Activated CD4-positive, alpha-beta T cell treated with anti-CD3 and anti-CD28 coated beads, Interleukin-10, Interleukin-2, amounts not matched to agents 100 ng/mL and 50 ng/mL, durations not matched to agents 16 hours and 8 hours (primary cell): ENCODE measurements around the gene NACC2.
"Not testable (repeated sequence)": the region's sequence is repeated elsewhere in the genome, so short reads cannot be mapped to it uniquely, and the experiment has no call there.

Experiments used
- DNase-seq: peaks from one replicate; pipeline ENCODE4 v3.0.0-alpha.2; 2020

The NACC2 gene

GRCh38 chr9:136109351-136110081, 14.4 kb upstream of the NACC2 start:
- DNase-seq = peak; percentile 98

DNA sequence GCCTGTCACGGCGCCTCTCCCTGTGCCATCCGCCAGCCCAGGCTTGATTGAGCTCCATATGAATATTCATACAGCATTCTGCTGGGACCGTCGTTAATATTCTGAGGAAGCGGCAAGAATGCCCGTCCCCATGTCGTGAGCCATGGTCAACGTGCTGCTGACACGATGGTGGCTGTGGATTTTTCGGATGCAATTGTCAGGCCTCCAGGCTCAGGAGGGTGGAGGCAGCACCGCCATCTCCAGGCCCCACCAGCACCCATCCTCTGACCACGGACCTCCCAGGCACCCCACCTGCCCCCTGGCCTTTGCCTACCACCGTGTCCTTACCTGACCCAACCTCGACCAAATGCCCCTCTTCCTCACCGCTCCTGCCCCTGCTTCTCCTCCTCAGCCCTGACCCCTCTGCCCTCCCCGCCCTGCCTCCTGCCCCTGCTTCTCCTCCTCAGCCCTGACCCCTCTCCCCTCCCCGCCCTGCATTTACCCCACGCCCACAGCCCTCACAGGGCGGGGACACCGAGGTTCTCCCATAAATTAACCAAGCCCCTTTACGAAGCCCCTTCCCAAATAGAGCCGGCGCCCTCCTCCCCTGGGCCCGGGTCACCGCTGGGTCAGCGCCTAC, 13.7 kb upstream of the NACC2 start:
- no peak for DNase-seq

GRCh38 chr9:136107953-136108647, 13.0 kb upstream of the NACC2 start:
- DNase-seq = no peak

DNA sequence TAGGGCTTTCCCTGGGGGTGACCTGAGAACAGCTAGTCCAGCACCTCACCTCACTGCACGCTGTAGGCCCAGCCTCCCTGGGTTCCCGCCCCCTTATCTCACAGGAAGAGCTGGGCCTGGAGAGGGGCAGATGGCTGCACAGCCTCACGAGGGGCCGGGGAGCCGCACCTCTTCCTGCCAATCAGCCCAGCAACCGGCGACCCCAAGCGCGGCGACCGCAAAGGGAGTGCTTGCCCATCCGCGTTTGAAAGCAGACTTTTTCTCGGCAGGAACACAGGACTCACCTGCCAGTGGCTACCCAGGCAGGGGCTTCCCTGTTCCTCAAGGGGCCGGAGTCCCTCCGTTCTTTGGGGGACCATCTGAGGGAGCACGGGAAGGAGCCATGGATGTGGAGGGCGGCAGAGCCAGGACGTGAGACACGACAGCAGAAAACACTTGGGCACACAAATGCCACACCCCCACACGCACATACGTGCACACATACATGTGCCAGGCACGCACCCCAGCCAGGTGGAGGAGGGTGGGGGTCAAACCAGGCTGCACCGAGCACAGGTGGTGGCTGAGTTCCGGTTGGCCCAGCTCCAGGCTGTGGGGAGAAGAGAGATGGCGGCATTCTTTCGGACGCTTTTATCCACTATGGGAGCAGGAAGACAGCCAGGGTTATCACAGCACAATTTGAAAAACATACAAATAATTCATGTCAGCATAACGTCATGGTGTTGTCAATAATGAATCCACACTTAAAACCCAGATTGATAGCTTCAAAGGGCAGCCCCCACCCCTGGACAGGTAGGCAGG, 12.3 kb upstream of the NACC2 start:
- DNase-seq = peak; percentile 71

DNA sequence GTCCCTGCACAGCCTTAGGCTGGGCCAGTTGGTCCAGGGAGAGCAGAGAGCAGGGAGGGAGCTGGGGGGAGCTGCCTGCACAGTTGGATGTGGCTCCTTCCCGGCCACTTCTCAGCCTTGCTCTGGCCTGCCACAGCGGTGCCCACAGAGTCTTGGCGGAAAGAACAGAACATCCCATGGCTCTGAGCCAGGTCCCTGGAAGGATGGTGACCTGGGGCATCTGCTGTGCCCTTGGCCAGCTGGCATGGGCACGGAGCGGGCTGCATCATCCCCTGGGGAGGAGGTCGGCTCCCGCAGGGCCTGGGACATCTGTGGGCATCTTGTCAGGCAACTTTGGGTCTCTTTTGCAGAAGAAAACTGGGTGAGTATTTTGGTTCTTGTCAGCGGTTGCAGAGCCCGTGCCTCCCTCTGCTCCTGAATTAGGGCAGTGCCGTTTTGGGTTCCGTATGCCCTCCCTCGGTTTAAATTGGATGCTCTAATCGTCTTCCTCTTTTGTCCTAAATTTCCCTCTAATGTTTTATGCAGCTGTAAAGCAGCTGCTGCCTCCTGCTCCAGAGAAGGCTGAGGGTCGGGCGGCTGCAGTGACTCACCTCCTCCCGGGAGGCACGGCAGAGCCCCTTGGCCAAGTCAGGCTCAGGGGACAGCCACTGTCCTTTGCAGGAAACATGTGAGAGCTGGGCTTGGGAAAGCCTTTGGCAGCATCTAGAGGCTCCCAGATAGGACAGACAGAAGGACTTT, 10.5 kb upstream of the NACC2 start:
- no peak for DNase-seq

DNA sequence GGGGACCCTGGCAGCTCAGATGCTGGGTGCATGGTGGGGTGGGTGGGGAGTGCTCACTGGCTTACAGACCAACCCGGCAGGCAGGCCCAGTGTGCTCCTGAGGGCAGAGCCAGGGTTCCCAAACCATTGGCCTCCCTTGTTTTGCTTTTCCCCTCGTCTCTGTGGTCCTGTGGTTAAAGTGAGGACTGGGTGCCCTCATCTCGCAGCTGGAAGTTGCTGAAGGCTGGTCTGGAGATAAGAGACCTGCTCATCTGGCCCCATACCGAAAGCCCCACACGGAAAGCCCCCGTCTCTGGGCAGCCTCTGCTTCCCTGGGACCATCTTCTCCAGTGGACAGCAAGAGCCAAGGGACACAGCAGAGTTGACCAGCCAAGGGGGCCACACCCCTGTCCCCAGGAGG, 9.8 kb upstream of the NACC2 start:
- DNase-seq = no peak

DNA sequence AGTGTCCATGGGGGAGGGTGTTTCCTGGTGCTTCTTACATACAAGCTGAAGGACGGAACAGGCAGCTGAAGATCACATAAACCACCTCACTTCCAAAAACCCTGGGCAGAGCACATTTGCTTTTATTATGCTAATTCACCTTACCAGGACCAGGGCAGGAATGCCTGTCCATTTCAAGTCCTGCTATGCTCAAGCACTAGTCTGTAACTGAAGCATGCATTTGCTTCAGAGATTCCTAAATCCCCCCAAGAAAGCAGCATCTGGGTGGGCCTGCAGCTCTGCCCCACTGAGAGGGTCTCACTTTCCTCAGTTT, 9.4 kb upstream of the NACC2 start:
- no peak for DNase-seq

DNA sequence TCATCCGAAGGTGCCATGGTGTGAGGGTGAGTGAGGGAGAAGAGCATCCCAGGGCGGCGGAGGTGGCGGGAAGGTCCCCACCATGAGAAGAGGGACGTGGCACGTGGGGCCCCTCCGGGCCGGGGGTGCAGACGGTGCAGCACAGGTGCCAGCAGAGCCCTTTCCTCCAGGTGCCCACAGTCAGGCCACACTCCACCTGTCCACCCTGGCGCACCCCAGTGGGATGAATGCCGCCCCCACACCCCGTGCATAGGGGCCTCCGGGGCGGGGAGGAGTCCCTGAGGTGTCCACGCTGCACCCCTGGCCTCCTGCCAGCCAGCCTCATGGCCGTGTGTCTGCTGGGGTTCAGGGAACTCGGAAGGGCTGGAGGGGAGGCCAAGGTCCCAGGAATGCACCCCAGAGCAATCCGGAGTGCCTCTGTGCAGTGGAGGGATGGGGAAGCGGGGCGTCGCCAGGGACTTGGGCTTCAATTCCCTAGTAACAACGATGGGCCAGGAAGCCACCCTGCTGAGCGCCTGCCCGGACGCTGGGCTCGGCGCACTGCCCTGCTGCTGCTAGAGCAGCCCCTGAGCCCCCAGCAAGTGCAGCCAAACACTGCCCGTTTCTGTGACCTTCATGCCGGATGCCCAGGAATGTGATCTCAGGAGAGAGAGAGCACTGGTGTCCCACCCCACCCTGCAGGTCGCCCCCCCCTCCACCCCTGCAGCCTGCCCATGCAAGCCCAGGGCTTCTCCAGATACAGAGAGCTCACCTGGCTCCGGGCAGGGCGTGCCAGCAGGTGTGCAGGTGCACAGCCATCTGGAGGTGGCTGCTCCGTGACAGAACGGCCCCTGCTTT, 8.8 kb upstream of the NACC2 start:
- no peak for DNase-seq

DNA sequence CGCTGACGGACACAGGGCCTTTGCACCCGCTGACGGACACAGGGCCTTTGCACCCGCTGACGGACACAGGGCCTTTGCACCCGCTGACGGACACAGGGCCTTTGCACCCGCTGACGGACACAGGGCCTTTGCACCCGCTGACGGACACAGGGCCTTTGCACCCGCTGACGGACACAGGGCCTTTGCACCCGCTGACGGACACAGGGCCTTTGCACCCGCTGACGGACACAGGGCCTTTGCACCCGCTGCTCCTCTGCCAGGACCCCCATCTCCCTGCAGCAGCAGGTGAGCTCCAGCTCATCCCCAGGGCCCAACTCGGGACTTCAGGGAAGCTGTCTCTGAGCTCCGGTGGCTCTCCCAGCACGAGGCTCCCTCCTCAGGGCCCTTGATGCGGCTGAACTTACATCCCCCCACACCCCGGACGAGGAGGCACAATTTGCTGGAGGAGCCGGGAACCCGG, 6.6 kb upstream of the NACC2 start:
- DNase-seq = not testable (repeated sequence)

DNA sequence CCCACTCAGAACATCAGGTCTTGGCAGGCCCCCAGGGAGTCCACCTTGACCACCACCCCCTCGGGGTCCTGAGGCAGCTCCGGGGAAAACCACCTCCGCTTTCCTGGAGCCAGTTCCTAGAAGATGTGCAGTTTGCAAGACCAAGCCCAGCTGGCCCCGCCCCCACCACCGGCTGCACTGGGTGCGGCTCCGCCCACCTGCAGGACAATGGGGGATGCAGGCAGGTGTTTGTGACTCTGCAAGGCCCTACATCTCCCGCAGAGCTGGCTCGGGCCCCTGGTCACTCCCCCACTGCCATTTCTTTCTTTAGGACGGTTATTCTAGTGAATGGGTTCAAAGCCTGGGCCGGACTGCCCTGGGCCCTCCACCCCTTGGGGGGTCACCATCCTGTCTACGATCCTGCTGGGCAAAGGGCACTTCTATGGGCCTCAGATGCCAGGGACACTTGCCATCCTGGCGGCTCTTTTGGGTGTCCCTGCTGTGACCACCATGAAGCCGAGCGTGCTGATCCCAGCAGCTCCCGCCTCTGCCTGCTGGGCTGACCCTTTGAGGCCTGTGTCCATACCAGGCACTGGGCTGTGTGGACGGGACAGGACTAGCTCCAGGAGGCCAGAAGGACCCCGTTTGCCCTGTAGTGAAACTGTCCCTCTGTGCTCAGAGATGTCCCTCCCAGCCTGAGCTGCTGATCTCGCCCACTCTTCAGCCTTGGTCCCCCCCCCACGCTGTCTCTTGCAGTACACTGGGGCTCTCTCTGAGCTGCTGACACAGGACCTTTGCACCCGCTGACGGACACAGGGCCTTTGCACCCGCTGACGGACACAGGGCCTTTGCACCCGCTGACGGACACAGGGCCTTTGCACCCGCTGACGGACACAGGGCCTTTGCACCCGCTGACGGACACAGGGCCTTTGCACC, 5.9 kb upstream of the NACC2 start:
- DNase-seq = no peak

GRCh38 chr9:136099542-136099941, 4.5 kb upstream of the NACC2 start:
- no peak for DNase-seq

DNA sequence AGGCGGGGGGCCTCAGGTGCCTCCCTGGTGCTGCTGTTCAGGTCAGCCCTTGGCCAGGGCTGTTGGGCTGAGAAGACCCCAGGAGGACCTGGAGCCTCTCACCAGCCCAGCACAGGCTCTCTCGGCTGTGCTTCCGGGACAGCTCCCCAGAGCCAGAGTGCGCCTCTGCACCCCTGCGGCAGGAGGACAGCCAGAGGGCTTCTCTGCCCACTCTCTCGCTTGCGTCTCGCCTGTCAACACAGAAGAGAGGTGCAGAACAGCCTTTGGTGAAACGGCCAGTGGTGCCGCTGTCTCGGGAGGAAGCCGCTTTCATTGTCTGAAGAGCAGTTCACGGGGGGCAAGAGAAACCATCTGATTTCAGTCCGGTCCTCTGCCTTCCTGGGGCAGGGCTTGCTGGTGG, 3.8 kb upstream of the NACC2 start:
- no peak for DNase-seq

GRCh38 chr9:136098210-136098609, 3.1 kb upstream of the NACC2 start:
- DNase-seq = no peak

DNA sequence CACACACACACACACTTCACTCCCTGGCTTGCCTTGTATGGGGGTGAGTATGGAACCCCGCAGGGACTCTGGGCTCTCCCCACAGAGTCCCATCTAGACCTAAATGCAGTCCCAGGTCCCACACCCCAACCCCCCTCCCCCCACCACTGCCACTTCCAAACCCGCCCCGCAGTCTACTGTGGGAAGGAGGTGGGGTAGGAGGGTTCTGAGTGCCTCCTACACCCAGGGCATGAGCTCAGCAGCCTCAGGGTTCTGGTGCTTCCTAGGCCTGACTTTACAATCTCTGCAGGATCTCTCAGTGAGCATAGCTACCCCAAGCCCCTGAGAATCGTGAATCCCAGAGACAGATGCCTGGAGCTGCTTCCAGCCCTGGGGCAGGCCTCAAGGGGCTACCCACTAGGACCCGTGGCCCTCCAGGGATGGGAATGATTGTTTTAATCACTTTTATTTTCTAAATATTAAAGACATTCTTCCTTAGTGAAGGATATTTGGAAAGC, 1.5 kb upstream of the NACC2 start:
- no peak for DNase-seq

GRCh38 chr9:136093995-136094881, 851 bp downstream of the NACC2 start:
- DNase-seq = peak; percentile 48

- DNase-seq = no peak
Measured at GRCh38 chr9:136093346-136093986, 1.6 kb downstream of the NACC2 start.

DNA sequence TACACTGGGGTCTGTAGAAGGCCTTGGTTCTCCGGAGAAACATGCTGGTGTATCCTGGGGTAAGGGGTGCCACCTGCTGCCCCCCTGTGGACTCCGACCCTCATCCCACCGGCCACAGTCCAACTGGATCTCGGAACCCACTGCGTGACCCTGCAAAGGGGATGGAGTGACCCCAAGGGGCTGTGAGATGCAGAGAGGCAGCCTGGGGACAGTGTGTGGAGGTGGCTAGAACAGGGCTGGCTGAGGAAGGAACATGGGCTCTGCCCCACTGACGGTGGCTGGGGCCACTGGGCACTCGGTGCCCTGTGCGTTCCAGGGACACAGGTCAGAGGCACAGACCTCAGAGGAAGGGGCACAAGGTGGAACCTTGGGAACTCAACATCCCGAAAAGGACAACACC, 2.3 kb downstream of the NACC2 start:
- DNase-seq = no peak

DNA sequence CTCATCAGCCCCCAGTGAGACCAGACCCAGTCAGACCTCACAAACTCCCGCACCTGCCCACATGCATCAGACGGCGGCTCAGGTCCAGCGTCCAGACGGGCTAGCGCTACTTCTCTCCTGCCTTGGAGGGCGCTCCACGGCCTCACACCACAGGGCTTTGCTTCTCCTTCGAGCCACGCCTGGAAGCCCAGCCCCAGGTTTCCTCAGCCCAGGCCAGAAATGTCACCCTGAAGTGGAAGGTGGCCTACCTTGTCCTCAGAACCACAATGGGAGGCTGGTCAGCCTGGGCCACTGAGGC, 2.8 kb downstream of the NACC2 start:
- no peak for DNase-seq
